Epithelial cell of esophagus (primary cell): Measurements from ENCODE around the gene RAPGEF2.

Source experiments
- DNase-seq: peaks from one replicate; pipeline ENCODE4 v3.0.0; 2010; ENCODE audit warnings: low read depth
- H3K4me3 ChIP-seq: 2 replicates; pipeline ENCODE4 v1.5.1; 2011; ENCODE audit warnings: mild to moderate bottlenecking, low read length, control low read depth
- TF ChIP-seq, protein P1 (sequence below): IDR thresholded peaks from 2 replicates; pipeline ENCODE4 v1.5.1; 2011; ENCODE audit warnings: low read depth, mild to moderate bottlenecking, low read length, control low read depth, inconsistent platforms; ENCODE audit not compliant: insufficient read depth; ENCODE audit errors: missing control alignments

The RAPGEF2 gene

DNA sequence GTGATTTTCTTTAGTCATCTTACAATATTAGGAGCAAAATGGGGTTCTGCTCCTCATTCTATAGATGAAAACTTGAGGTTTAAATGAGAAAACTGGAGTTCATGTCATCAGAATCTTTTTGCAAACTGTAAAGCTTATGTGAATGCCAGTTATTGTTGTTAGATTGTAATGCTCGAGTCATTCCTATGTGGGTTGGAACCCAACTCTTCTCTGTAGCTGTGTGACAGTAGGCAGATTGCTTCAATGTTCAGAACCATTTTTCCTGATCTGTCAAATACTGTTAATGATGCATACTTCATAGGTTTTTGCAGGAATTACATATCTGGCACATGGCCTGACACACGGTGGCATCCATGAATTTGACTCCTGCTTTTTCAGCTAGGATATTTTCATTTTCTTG, 178.9 kb downstream of the RAPGEF2 start:
- no peak overlapping the region for H3K4me3 ChIP-seq
- no peak for DNase-seq
- TF ChIP-seq, protein P1, sequence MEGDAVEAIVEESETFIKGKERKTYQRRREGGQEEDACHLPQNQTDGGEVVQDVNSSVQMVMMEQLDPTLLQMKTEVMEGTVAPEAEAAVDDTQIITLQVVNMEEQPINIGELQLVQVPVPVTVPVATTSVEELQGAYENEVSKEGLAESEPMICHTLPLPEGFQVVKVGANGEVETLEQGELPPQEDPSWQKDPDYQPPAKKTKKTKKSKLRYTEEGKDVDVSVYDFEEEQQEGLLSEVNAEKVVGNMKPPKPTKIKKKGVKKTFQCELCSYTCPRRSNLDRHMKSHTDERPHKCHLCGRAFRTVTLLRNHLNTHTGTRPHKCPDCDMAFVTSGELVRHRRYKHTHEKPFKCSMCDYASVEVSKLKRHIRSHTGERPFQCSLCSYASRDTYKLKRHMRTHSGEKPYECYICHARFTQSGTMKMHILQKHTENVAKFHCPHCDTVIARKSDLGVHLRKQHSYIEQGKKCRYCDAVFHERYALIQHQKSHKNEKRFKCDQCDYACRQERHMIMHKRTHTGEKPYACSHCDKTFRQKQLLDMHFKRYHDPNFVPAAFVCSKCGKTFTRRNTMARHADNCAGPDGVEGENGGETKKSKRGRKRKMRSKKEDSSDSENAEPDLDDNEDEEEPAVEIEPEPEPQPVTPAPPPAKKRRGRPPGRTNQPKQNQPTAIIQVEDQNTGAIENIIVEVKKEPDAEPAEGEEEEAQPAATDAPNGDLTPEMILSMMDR, result no peak

DNA sequence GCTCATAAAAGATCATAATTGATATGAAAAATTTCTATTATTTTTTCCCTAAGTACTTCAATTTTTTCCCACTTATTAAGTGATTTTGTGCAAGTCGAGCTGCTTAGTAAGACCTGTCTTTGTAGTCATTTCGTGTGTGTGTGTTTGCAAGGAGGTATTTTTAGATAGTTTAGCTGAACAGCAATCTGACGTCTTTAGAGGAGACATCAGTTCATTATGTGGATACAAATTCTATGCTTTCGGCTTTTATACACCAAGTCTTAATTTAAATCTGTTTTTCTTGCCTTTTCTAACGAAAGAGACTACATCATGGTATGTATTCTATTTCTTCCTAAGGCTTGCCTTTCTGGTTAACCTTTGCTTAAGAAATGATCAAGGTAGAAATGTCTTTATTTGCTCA, 179.4 kb downstream of the RAPGEF2 start:
- no peak overlapping the region for H3K4me3 ChIP-seq
- TF ChIP-seq, protein P1, result no peak
- DNase-seq, result no peak

DNA sequence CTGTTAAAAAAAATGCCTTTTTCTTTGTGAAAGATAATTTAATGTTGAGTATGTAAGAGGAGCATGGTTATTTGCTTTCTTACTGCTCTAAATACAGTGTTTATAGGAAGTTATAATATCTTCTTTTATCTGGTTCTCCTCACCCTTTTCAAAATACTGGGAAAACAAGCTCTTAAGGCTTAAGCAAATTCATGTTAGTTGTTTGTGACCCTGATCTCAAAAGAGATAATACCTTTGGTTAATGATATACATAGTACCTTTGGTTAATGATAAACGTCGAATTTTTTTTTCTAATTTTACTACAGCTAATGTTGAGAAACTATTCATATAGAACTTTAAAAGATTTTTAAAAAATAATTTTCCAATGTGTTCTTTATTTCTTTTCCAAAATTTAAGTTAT, 180.1 kb downstream of the RAPGEF2 start:
- TF ChIP-seq, protein P1, result no peak
- H3K4me3 ChIP-seq, result no peak overlapping the region
- no peak for DNase-seq

DNA sequence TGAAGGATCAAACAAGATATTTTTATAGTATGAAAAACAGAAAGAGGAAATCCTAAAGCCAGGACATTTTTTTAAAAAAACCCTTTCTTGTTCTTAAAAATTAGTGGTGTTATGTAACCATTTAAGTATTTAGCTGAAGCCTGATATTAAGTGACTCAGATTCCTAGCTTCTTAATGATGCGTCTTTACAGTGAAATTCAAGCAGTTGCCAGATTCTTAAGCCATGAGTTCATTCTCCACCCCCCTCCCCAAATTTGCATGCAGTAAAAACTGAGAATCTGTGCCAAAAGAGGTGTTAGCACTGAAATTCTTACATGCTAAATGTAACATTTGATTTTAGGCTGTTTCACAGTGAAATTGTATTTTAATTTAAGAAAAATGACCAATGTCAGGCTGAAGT, 180.8 kb downstream of the RAPGEF2 start:
- TF ChIP-seq, protein P1, result no peak
- H3K4me3 ChIP-seq, result no peak overlapping the region
- DNase-seq, result peak; percentile 67

DNA sequence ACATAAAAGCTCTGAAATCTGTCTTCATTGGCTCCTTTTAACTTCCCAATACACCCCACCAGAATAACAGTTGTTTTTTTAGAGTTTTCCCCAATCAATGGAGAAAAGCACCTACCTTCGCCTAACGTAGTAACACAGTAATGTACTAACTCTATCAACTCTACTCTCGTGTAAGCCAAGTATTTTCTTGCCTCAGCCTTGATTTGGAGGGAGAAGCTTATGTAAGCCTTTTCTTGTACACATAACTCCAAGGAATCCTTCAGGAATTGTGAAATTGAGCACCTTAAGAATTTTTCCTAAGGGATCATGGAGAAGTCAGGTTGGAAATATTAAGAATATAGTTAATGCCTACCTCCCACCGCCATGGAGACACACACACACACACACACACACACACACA, 181.2 kb downstream of the RAPGEF2 start:
- no peak overlapping the region for H3K4me3 ChIP-seq
- no peak for DNase-seq
- TF ChIP-seq, protein P1, result no peak

DNA sequence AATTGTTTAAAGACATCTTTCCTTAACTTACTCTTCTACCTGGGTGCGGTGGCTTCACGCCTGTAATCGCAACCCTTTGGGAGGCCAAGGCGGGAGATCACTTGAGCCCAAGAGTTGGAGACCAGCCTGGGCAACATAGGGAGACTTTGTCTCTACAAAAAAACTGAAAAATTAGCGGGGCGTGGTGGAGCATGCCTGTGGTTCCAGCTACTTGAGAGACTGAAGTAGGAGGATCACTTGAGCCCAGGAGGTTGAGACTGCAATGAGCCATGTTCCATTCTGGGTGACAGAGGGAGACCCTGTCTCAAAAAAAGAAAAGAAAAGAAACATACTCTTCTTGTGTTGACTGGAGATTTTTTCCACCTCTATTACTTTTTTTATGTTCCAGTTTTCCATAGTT, 181.9 kb downstream of the RAPGEF2 start:
- TF ChIP-seq, protein P1, result no peak
- no peak for DNase-seq
- H3K4me3 ChIP-seq, result no peak overlapping the region

DNA sequence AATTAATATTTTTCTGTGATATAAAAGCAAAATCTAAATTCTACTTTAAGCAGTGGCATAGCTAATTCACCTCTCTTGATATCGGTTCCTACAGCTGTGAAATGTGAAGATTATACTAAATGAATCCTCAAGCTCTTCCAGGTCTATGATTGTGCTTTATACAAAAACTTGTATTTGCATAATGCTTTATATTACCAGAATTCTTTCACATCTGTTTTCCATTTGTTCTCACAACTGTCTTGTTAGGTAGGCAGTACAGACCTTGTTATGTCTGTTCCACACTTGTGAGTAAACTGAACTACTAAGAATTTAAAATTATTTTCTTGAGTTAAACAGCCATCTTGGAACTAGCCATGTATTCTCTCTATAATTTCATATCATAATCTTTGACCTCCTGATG, 184.9 kb downstream of the RAPGEF2 start:
- DNase-seq, result no peak
- H3K4me3 ChIP-seq, result no peak overlapping the region
- TF ChIP-seq, protein P1, result no peak
